ENCODE results near the gene ZNF654.

GRCh38 chr3:88112289-88112688 lies 53.2 kb downstream of the ZNF654 start:
- no peak for TF ChIP-seq CTCF (IDR thresholded peaks at IDR 0.05; ENCODE audit: extremely low read depth in 1 of 2, insufficient read depth in 1 of 2, low read depth in 1 of 2, low read length in 2 of 2)
- TF ChIP-seq POLR2A (IDR thresholded peaks at IDR 0.05; ENCODE audit: low read depth, low read length) = no peak
- no peak for TF ChIP-seq EZH2 (IDR thresholded peaks at IDR 0.05; ENCODE audit: borderline replicate concordance, low read depth, low read length, severe bottlenecking)
- no peak for TF ChIP-seq MAX (IDR thresholded peaks at IDR 0.05; ENCODE audit: insufficient read depth, insufficient read length)
- no peak for TF ChIP-seq JUN (IDR thresholded peaks at IDR 0.05; ENCODE audit: borderline replicate concordance, insufficient read depth, insufficient read length, low read depth)
- no peak for TF ChIP-seq GATA2 (IDR thresholded peaks at IDR 0.05; ENCODE audit: insufficient read depth, insufficient read length, low read depth, low read length)

Measured in endothelial cell of umbilical vein (primary cell).